ENCODE measurements around the gene CSTF3.

CSTF3 gene

DNA sequence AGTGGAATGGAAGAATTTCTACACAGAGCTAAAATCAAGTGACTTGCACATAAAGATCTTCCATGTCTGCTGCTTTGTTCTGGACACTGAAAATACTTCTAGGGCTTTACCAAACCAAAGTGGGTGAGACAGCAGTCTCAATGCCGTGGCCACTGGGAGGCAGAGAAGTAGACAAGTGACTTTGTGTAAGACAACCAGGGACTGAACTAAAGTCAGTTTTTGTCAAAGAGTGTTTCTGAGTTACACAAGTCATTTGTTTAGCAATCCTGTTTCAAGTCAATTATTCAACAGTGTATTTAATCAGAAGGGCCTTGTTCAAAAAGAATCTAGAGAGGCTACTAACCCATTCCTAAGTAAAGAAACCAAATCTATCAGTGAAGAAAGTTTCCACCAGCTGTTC is 75.3 kb downstream of the CSTF3 start:
- no peak overlapping the region for H3K27ac ChIP-seq
- no peak for DNase-seq (ENCODE audit: low spot score)
- TF ChIP-seq, protein P1, sequence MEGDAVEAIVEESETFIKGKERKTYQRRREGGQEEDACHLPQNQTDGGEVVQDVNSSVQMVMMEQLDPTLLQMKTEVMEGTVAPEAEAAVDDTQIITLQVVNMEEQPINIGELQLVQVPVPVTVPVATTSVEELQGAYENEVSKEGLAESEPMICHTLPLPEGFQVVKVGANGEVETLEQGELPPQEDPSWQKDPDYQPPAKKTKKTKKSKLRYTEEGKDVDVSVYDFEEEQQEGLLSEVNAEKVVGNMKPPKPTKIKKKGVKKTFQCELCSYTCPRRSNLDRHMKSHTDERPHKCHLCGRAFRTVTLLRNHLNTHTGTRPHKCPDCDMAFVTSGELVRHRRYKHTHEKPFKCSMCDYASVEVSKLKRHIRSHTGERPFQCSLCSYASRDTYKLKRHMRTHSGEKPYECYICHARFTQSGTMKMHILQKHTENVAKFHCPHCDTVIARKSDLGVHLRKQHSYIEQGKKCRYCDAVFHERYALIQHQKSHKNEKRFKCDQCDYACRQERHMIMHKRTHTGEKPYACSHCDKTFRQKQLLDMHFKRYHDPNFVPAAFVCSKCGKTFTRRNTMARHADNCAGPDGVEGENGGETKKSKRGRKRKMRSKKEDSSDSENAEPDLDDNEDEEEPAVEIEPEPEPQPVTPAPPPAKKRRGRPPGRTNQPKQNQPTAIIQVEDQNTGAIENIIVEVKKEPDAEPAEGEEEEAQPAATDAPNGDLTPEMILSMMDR (IDR thresholded peaks at IDR 0.05) = no peak
- no peak overlapping the region for H3K4me3 ChIP-seq

DNA sequence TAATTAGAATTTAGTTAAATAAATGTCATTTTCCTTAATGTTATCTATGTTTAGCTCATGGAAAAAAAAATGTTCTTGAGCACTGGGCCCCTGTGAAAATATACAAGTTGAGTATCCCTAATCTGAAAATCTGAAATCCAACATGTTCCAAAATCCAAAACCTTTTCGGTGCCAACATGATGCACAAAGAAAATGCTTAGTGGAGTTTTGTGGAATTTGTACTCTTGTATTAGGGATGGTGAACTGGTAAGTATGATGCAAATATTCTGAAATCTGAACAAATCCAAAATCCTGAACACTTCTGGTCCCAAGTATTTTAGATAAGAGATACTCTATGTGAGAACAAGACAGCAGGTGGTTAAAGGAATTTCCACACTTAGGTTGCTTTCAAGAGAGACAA is 77.4 kb downstream of the CSTF3 start:
- Histone ChIP-seq H3K27ac (no peak overlapping the region), H3K4me3 (no peak overlapping the region)
- no peak for DNase-seq (ENCODE audit: low spot score)
- TF ChIP-seq, protein P1 (IDR thresholded peaks at IDR 0.05) = no peak

DNA sequence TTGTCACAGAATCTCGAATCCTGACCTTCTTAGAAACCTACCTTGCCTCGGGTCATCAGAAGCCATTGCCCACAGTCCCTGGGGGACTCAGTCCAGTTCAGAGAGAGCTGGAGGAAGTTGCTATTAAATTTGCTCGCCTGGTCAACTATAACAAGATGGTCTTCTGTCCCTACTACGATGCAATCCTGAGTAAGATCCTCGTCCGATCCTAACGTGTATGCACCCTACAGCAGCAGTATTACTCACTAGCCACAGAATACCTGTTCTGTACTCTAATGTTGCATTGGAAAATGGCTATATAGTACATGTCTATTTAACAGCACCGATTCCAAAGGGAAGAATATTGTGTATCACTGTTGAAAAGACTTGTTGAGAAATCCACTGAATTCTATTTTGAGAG is 88.8 kb downstream of the CSTF3 start:
- DNase-seq (ENCODE audit: low spot score) = no peak
- TF ChIP-seq, protein P1 (IDR thresholded peaks at IDR 0.05) = no peak
- no peak overlapping the region for H3K4me3 ChIP-seq
- no peak overlapping the region for H3K27ac ChIP-seq

DNA sequence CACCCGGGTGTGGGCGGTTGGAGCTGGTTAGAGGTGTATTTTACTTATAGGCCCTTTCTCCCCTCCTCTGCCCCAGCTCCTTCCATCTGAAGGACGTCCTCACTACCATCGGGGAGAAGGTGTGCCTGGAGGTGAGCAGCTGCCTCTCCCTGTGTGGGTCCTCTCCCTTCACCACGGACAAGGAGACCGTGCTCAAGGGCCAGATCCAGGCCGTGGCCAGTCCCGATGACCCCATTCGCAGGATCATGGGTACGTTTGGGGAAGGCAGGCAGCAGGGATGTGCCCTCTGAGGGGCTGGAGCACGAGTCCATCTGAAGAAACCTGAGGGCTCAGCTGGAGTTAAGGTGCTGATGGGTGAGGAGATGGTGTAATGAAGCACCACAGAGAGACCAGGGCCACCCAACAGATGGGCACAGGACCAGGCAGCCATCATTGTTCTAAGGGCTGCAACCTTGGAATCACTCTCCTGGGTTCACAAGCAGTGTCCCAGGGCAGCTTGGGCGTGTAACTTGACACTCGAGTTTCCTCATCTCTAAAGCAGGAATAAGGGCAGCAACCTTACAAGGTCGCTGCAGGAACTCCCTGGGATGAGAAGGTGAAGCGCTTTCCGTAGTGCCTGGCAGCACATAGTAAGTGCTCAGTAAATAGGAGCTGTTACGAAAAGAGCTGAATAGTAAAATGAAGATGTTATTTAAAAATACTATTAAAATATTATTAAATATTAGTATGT is 92.5 kb downstream of the CSTF3 start:
- DNase-seq (ENCODE audit: low spot score) = no peak
- H3K27ac ChIP-seq = no peak overlapping the region
- H3K4me3 ChIP-seq = no peak overlapping the region
- TF ChIP-seq, protein P1 (IDR thresholded peaks at IDR 0.05) = no peak

DNA sequence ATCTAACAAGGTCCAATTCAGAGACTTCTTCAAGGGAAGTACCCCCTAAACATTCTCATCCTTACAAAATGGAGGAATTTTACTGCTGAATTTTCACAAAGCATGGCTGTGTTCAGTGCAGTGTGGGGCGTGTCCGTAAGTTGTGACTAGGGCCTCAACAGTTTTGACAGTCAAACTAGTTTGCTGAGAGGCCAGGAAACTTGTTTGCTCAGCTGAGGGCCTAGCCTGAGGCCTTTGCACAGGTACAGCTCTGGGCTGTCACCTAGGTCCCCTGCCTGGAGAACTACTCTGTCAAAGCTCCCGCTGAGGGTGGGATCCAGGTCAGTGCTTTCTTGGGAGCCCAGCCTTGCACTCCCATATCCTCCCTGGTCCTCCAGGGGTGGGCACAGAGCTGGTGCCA is 94.0 kb downstream of the CSTF3 start:
- Histone ChIP-seq H3K4me3 (no peak overlapping the region), H3K27ac (no peak overlapping the region)
- TF ChIP-seq, protein P1 (IDR thresholded peaks at IDR 0.05) = no peak
- no peak for DNase-seq (ENCODE audit: low spot score)

DNA sequence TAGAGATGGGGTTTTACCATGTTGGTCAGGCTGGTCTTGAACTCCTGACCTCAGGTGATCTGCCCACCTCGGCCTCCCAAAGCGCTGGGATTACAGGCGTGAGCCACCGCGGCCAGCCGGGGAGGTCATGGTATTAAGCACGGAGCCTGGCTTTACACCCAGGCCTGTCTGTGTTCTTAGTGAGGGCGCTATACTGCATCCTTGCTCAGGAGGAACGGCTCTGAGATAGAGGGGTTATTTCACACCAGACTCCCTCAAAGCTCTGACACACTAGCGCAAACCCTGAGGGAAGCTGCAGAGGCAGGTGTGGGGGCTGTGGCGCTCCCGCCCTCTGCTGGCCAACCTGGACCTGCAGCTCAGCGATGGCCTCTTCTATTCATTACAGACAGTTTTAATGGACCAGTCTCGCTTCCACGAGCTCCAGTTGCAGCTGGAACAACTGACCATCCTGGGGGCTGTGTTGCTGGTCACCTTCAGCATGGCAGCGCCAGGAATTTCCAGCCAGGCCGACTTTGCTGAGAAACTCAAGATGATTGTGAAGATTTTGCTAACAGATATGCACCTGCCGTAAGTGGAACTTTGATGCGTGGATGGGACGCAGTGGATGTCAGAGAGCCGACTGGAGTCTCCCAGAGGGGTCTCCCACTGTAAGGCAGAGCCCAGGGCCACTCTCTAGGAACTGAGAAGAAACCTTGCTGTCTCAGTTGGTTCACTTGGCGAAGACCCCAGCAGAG is 95.7 kb downstream of the CSTF3 start:
- no peak overlapping the region for H3K27ac ChIP-seq
- TF ChIP-seq, protein P1 (IDR thresholded peaks at IDR 0.05) = peak; percentile 50
- no peak overlapping the region for H3K4me3 ChIP-seq
- no peak for DNase-seq (ENCODE audit: low spot score)

DNA sequence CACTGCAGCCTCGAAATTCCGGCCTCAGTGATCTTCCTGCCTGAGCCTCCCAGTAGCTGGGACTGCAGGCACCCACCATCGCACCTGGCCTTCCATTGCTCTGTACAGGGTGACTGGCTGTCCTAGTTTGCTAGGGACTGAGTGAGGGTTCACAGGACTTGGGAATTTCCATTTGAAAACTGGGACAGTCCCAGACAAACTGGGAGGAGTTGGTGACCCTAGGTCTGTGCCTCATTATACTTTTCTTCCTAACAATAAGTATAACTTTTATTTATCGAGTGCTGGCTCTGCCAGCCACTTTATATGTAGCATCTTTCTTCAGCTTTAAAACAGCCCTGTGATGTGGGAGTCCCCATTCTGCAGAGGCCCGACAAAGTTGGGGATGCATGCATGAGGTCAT is 96.4 kb downstream of the CSTF3 start:
- Histone ChIP-seq H3K4me3 (no peak overlapping the region), H3K27ac (no peak overlapping the region)
- no peak for DNase-seq (ENCODE audit: low spot score)
- TF ChIP-seq, protein P1 (IDR thresholded peaks at IDR 0.05) = no peak
